Measurements from ENCODE around the gene CAPN8.

GRCh38 chr1:223657978-223658377, 7.5 kb downstream of the CAPN8 start:
- TF ChIP-seq CTCF (IDR thresholded peaks at IDR 0.05) (no peak), EP300 (IDR thresholded peaks at IDR 0.05) (no peak), POLR2AphosphoS5 (IDR thresholded peaks at IDR 0.05) (no peak), POLR2A (IDR thresholded peaks at IDR 0.05) (no peak)
